ENCODE data around the gene OSR1. TPM values are rescaled to one million over a fixed set of nuclear protein-coding genes. Genes with fewer than 3 reads are reported as not detected.
A peak's percentile ranks its signal among the peaks of the same experiment; 100 is the strongest.

Gene OSR1
- total RNA-seq, 1 experiment from 2014 or later: 4.4 TPM

DNA sequence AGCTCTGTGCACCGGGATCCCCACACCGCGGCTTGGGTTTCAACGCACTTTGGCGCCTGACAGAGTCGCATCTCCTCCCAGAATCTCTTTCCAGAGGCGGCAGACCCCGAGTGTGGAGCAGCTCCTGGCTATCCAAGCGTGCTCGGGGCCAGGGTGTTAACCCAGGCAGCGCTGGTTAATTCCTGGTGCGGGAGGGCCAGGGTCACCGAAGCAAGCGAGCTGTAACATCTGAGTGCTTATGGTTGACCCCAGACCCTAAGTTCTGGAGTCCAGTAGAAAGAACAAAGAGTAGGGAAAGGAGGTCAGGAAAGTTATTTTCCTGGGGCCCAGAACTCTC lies 566 bp upstream of the OSR1 start:
- POLR2A ChIA-PET: no interaction called here
- no peak for DNase-seq (ENCODE audit: low read depth, low spot score)
- Histone ChIP-seq H3K36me3 (ENCODE audit: control insufficient read depth, insufficient read depth, low read length) (no peaks in the 10 kb centered on the region), H3K9me3 (ENCODE audit: control insufficient read depth, insufficient read depth, low read depth, low read length) (no peaks in the 10 kb centered on the region), H3K27me3 (ENCODE audit: control insufficient read depth, insufficient read depth, low read length) (peaks cover 19% of the 10 kb centered on the region), H3K27ac (ENCODE audit: low read length) (no peak overlapping the region), H3K4me3 (ENCODE audit: low read depth in 2 of 2, low read length in 2 of 2) (peak overlapping the region; percentile 41 to 79), H3K4me1 (ENCODE audit: control insufficient read depth, insufficient read depth, low read length) (peaks cover 15% of the 10 kb centered on the region; the same call in 1 of the 2 replicates)
- TF ChIP-seq, protein P1, sequence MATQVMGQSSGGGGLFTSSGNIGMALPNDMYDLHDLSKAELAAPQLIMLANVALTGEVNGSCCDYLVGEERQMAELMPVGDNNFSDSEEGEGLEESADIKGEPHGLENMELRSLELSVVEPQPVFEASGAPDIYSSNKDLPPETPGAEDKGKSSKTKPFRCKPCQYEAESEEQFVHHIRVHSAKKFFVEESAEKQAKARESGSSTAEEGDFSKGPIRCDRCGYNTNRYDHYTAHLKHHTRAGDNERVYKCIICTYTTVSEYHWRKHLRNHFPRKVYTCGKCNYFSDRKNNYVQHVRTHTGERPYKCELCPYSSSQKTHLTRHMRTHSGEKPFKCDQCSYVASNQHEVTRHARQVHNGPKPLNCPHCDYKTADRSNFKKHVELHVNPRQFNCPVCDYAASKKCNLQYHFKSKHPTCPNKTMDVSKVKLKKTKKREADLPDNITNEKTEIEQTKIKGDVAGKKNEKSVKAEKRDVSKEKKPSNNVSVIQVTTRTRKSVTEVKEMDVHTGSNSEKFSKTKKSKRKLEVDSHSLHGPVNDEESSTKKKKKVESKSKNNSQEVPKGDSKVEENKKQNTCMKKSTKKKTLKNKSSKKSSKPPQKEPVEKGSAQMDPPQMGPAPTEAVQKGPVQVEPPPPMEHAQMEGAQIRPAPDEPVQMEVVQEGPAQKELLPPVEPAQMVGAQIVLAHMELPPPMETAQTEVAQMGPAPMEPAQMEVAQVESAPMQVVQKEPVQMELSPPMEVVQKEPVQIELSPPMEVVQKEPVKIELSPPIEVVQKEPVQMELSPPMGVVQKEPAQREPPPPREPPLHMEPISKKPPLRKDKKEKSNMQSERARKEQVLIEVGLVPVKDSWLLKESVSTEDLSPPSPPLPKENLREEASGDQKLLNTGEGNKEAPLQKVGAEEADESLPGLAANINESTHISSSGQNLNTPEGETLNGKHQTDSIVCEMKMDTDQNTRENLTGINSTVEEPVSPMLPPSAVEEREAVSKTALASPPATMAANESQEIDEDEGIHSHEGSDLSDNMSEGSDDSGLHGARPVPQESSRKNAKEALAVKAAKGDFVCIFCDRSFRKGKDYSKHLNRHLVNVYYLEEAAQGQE (IDR thresholded peaks at IDR 0.05; ENCODE audit: insufficient read depth in 1 of 2, low read depth in 2 of 2, low read length in 1 of 2): no peak
- no peak for TF ChIP-seq SIN3A (IDR thresholded peaks at IDR 0.05; ENCODE audit: borderline replicate concordance, insufficient read depth, low read depth, low read length)
- TF ChIP-seq, protein P2, sequence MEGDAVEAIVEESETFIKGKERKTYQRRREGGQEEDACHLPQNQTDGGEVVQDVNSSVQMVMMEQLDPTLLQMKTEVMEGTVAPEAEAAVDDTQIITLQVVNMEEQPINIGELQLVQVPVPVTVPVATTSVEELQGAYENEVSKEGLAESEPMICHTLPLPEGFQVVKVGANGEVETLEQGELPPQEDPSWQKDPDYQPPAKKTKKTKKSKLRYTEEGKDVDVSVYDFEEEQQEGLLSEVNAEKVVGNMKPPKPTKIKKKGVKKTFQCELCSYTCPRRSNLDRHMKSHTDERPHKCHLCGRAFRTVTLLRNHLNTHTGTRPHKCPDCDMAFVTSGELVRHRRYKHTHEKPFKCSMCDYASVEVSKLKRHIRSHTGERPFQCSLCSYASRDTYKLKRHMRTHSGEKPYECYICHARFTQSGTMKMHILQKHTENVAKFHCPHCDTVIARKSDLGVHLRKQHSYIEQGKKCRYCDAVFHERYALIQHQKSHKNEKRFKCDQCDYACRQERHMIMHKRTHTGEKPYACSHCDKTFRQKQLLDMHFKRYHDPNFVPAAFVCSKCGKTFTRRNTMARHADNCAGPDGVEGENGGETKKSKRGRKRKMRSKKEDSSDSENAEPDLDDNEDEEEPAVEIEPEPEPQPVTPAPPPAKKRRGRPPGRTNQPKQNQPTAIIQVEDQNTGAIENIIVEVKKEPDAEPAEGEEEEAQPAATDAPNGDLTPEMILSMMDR (IDR thresholded peaks at IDR 0.05): no peak
- in situ Hi-C loops (cut with HindIII; ENCODE audit: low pct_unique_long_range_greater_than_20kb, low sequenced_read_pairs) (no loop called here), intact Hi-C loops (cut with micrococcal nuclease; ENCODE audit: unreplicated experiment) (loop anchor here (5.0 kb wide), 1 partner anchor 503 kb away; no protein-coding TSS in a partner anchor)
- no peak for ATAC-seq
- no TSS peak for BruUV-seq (replicated peaks)
- CTCF ChIA-PET: interaction anchor here (1.0 to 1.2 kb wide), 2 partner anchors 9 to 504 kb away, joined by 3 read pairs; no protein-coding TSS in a partner anchor

DNA sequence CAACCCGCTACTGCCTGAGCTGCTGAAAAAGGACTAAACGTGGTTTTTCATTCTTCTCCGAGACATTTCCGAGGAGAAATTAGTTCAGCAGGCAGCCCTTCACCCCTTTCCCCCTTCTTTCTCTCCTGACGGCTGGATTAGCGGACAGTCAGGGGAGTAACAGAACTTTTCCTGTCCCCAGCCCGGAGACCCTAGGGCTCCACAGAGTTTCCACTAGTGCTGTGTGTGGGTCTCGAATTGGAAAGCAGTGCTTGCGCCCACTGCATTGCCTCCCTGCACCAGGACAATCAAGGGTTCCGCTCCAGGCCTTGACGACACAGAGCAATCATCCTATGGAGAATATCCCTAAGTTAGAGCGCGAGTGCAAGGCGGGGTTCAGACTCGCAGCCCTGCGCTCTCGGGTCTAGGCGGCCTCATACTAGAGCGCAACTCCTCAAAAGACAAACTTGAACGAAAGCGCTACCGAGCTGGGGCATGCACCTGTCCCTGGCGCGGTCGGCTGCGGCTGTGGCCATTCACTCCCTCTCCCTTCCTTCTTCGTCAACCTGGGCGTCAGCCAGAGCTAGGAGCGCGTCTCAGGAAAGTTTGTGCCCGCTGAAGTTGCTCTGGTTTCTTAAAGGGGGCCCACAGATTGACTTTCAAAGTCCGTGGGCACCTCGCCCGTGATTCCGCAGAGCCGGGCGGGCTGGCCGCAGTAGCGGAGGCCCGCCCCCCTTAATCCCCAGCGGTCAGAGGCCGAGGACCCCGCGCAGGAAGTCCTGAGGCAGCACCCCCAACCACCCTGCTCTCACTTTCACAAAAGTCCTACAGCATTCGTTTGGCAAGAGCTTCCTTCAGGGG lies 801 bp downstream of the OSR1 start:
- intact Hi-C loops (cut with micrococcal nuclease; ENCODE audit: unreplicated experiment): loop anchor here (5.0 kb wide), 1 partner anchor 505 kb away; no protein-coding TSS in a partner anchor
- no TSS peak for BruUV-seq (replicated peaks)
- Histone ChIP-seq H3K4me3 (ENCODE audit: low read depth in 2 of 2, low read length in 2 of 2) (peak overlapping the region; percentile 66 to 79), H3K9me3 (ENCODE audit: control insufficient read depth, insufficient read depth, low read depth, low read length) (no peaks in the 10 kb centered on the region), H3K27me3 (ENCODE audit: control insufficient read depth, insufficient read depth, low read length) (peaks cover 10% of the 10 kb centered on the region), H3K36me3 (ENCODE audit: control insufficient read depth, insufficient read depth, low read length) (no peaks in the 10 kb centered on the region), H3K27ac (ENCODE audit: low read length) (no peak overlapping the region), H3K4me1 (ENCODE audit: control insufficient read depth, insufficient read depth, low read length) (peaks cover 10% of the 10 kb centered on the region; the same call in 1 of the 2 replicates)
- DNase-seq (ENCODE audit: low read depth, low spot score): no peak
- in situ Hi-C loops (cut with HindIII; ENCODE audit: low pct_unique_long_range_greater_than_20kb, low sequenced_read_pairs): no loop called here
- TF ChIP-seq, protein P1 (IDR thresholded peaks at IDR 0.05; ENCODE audit: insufficient read depth in 1 of 2, low read depth in 2 of 2, low read length in 1 of 2): no peak
- TF ChIP-seq, protein P2 (IDR thresholded peaks at IDR 0.05): no peak
- no peak for TF ChIP-seq SIN3A (IDR thresholded peaks at IDR 0.05; ENCODE audit: borderline replicate concordance, insufficient read depth, low read depth, low read length)
- TF ChIP-seq TCF7L2 (IDR thresholded peaks at IDR 0.05; ENCODE audit: low read depth, low read length): no peak
- no peak for TF ChIP-seq POLR2AphosphoS5 (IDR thresholded peaks at IDR 0.05; ENCODE audit: low read depth, low read length)
- peak; percentile 23; the same call in 1 of the 2 replicates for ATAC-seq
- ChIA-PET CTCF (no interaction called here), POLR2A (no interaction called here)
